ENCODE measurements around the gene CHSY1.
A peak's percentile ranks its signal among the peaks of the same experiment; 100 is the strongest.

Gene CHSY1

DNA sequence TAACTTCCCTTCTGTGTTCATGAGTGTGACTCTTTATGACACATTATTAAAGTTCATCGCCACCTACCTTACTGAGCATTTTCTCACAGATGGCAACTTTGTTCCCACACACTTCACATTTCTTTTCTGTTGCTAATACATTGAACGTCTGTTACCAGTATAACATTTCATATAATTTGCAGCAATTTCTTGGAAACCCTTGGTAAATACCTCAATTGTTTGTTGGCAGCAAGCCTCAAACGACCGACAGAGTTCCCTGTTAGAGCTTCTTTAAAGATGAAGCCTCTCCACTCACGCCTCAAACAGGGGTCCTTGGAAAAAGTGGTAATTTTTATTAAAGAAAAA is 3.2 kb upstream of the CHSY1 start:
- Histone ChIP-seq H3K27me3 (ENCODE audit: control insufficient read depth in 2 of 2, insufficient read depth in 2 of 2, low read length in 2 of 2) (no peaks in the 10 kb centered on the region), H3K9ac (ENCODE audit: low read depth in 1 of 2, low read length in 2 of 2) (no peak overlapping the region), H3K9me3 (ENCODE audit: control insufficient read depth in 2 of 2, low read length in 2 of 2) (no peaks in the 10 kb centered on the region), H3K4me3 (ENCODE audit: low read length in 2 of 2) (no peak overlapping the region), H3K36me3 (ENCODE audit: control insufficient read depth in 2 of 2, insufficient read depth in 2 of 2, low read length in 2 of 2) (no peaks in the 10 kb centered on the region), H3K27ac (ENCODE audit: low read depth in 2 of 2, low read length in 2 of 2) (no peak overlapping the region), H3K4me1 (ENCODE audit: control insufficient read depth in 2 of 2, insufficient read depth in 2 of 2, low read length in 2 of 2) (peaks cover 10 to 12% of the 10 kb centered on the region in 2 donors)

DNA sequence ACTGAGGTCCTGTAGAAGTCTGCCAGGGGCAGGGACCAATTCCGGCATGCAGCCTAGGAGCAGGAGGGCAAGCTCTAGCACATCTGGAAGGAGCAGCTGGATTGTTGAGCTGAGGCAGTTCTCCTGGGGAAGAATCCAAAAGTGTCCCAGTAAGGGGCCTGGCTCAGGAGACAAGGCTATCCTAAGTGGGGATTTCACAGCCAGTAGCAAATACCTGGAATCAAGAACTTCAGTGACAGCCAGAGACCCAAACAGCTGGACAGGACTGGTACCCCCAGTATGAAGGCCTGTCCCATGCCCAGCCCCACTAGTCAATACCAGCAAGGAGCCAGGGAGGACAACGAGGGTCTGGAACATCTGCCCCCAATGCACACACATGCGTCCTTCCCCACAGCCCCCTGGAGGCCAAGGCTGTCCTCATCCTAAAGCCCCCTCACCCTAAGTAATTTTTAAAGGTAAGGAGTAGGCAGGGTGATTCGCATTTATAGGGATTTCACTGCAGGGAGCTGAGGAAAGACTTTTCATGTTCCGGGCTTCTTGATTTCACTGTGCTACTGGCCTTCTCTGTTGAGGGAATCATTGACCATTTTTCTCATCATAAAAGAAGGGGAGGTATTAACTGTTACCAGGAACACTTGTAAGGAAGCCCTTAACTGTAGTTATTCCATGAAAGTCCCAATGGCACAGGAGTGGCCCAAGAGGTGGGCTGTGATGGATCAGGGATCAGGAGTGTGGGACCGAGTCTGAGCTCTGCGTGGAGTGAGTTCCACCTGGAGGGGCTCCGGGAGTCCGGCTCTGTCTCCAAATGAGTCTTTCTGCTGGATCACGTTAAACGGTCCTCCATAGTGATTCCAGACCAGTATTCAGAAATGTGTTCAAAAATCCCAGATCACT is 2.6 kb upstream of the CHSY1 start:
- Histone ChIP-seq H3K9ac (ENCODE audit: low read depth in 1 of 2, low read length in 2 of 2) (no peak overlapping the region), H3K27ac (ENCODE audit: low read depth in 2 of 2, low read length in 2 of 2) (no peak overlapping the region), H3K4me3 (ENCODE audit: low read length in 2 of 2) (no peak overlapping the region), H3K36me3 (ENCODE audit: control insufficient read depth in 2 of 2, insufficient read depth in 2 of 2, low read length in 2 of 2) (no peaks in the 10 kb centered on the region), H3K9me3 (ENCODE audit: control insufficient read depth in 2 of 2, low read length in 2 of 2) (no peaks in the 10 kb centered on the region), H3K4me1 (ENCODE audit: control insufficient read depth in 2 of 2, insufficient read depth in 2 of 2, low read length in 2 of 2) (peaks cover 14 to 16% of the 10 kb centered on the region in 2 donors), H3K27me3 (ENCODE audit: control insufficient read depth in 2 of 2, insufficient read depth in 2 of 2, low read length in 2 of 2) (no peaks in the 10 kb centered on the region)

DNA sequence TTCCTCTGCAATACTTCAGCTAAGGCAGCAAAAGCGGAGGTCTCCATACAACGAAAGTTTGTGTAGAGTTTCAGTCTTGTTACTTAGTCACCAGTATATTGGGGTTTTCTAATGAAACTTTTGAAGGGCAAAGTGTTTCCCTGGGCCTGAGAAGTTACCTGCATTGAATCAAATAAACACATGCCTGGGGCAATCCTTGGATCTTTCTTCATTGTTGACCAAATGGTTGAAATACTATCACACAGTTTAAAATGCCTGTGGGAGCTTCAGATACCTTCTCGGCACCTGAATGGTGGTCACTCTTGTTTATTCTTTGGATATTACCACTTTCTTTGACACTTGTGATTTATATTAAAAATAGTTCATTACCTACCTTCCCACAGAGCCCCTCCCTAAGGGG is 988 bp upstream of the CHSY1 start:
- Histone ChIP-seq H3K4me3 (ENCODE audit: low read length in 2 of 2) (peak overlapping the region; percentile 78 to 87), H3K27ac (ENCODE audit: low read depth in 2 of 2, low read length in 2 of 2) (peak overlapping the region; percentile 67 to 74), H3K9ac (ENCODE audit: low read depth in 1 of 2, low read length in 2 of 2) (peak overlapping the region in 1 of 2 donors; percentile 63), H3K27me3 (ENCODE audit: control insufficient read depth in 2 of 2, insufficient read depth in 2 of 2, low read length in 2 of 2) (no peaks in the 10 kb centered on the region), H3K4me1 (ENCODE audit: control insufficient read depth in 2 of 2, insufficient read depth in 2 of 2, low read length in 2 of 2) (peaks cover 16% of the 10 kb centered on the region in 2 donors), H3K36me3 (ENCODE audit: control insufficient read depth in 2 of 2, insufficient read depth in 2 of 2, low read length in 2 of 2) (peaks cover 0 to 3% of the 10 kb centered on the region in 2 donors), H3K9me3 (ENCODE audit: control insufficient read depth in 2 of 2, low read length in 2 of 2) (no peaks in the 10 kb centered on the region)

DNA sequence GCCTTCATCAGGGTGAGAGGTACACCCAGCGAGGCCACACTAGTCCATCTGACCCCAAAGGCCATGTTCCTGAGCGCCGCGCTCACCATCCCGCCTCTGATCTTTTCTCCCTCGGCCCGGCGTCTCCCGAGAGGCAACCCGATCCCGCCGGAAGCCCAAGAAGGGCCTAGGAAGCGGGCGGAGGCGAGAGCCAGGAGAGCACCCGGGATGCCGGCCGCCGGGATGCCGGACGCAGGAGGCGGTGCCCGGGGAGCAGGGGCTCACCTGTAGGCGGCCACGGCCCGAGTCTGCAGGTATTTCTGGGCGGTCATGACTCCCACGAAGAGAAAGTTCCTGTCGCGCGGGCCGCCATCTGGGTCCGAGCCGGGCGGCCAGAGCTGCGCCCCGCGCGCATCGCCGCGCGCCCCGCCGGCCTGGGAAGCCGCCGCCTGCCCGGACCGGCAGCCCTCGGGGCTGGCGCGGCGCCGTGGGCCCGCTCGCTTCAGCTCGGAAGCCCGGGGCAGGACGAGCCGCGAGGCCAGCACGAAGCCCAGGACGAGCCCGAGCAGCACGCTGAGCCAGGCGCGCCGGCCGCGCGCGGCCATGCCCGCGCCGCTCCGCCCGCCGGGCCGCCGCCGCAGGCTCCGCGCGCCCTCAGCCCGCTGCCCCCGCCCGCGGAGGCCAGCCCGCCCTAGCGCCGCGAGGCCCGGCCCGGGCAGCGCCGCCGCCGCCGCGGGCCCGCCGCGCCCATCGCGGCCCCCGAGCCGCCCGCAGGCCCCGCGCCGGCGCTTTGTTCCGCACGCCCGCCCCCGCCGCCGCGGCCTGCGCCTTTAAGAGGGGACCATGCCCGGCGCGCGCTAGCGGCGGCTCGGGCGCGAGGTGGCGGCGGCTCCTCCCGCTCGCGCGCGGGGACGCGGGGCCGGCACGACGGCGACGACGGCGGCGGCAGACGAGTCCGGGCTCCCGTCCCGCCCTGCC is 697 bp downstream of the CHSY1 start:
- H3K4me3 ChIP-seq (ENCODE audit: low read length in 2 of 2): peak overlapping the region; percentile 78 to 87
- H3K27ac ChIP-seq (ENCODE audit: low read depth in 2 of 2, low read length in 2 of 2): peak overlapping the region; percentile 74 to 83
- peaks cover 0 to 3% of the 10 kb centered on the region in 2 donors for H3K36me3 ChIP-seq (ENCODE audit: control insufficient read depth in 2 of 2, insufficient read depth in 2 of 2, low read length in 2 of 2)
- H3K9me3 ChIP-seq (ENCODE audit: control insufficient read depth in 2 of 2, low read length in 2 of 2): no peaks in the 10 kb centered on the region
- no peaks in the 10 kb centered on the region for H3K27me3 ChIP-seq (ENCODE audit: control insufficient read depth in 2 of 2, insufficient read depth in 2 of 2, low read length in 2 of 2)
- H3K4me1 ChIP-seq (ENCODE audit: control insufficient read depth in 2 of 2, insufficient read depth in 2 of 2, low read length in 2 of 2): peaks cover 16% of the 10 kb centered on the region in 2 donors
- peak overlapping the region; percentile 74 to 78 for H3K9ac ChIP-seq (ENCODE audit: low read depth in 1 of 2, low read length in 2 of 2)

DNA sequence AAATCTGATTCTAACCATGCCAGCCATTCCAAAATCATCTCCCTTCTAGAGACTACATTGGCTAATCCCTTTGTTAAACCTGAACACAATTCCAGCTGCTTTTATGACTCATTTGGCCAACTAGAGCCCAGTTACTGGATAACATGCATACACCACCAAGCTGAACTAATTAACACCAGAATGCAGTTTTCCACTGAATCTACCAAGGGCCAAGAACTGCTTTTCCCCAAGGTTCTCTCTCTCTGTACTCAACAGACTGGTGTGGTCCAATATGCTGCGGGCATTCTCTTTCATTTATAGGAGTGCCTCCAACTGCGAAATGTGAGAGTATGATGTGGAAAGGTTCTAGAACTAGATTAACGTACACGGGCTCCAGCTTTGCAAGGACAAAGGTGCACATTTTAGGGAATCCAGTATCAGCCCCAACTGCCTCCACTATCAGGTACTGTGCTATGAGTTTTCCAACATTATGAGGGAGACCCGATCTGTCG is 1.5 kb downstream of the CHSY1 start:
- no peaks in the 10 kb centered on the region for H3K27me3 ChIP-seq (ENCODE audit: control insufficient read depth in 2 of 2, insufficient read depth in 2 of 2, low read length in 2 of 2)
- H3K36me3 ChIP-seq (ENCODE audit: control insufficient read depth in 2 of 2, insufficient read depth in 2 of 2, low read length in 2 of 2): peaks cover 0 to 3% of the 10 kb centered on the region in 2 donors
- peak overlapping the region; percentile 73 to 74 for H3K4me3 ChIP-seq (ENCODE audit: low read length in 2 of 2)
- H3K9ac ChIP-seq (ENCODE audit: low read depth in 1 of 2, low read length in 2 of 2): peak overlapping the region; percentile 74 to 78
- peaks cover 16% of the 10 kb centered on the region in 2 donors for H3K4me1 ChIP-seq (ENCODE audit: control insufficient read depth in 2 of 2, insufficient read depth in 2 of 2, low read length in 2 of 2)
- H3K27ac ChIP-seq (ENCODE audit: low read depth in 2 of 2, low read length in 2 of 2): peak overlapping the region; percentile 17 to 45
- H3K9me3 ChIP-seq (ENCODE audit: control insufficient read depth in 2 of 2, low read length in 2 of 2): no peaks in the 10 kb centered on the region

DNA sequence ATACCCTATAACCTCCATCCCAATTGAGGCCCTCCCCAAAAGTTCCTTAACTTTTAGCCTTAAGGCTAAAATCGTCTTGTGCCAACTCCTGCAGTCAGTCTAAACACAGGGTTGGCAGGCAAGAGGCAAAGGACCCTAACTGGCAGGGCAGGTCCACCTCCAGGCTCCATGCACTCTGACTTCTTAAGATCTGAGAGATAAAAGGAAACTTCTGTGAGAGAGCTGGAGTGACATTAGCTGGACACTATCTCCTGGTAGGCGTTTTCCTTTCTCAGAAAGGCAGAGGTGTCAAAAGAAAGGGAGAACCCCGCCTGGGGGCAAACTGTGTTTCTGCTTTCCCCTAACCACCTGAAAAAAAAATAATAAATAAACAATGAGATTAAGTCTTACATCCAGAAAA is 3.6 kb downstream of the CHSY1 start:
- peaks cover 20 to 28% of the 10 kb centered on the region in 2 donors for H3K4me1 ChIP-seq (ENCODE audit: control insufficient read depth in 2 of 2, insufficient read depth in 2 of 2, low read length in 2 of 2)

DNA sequence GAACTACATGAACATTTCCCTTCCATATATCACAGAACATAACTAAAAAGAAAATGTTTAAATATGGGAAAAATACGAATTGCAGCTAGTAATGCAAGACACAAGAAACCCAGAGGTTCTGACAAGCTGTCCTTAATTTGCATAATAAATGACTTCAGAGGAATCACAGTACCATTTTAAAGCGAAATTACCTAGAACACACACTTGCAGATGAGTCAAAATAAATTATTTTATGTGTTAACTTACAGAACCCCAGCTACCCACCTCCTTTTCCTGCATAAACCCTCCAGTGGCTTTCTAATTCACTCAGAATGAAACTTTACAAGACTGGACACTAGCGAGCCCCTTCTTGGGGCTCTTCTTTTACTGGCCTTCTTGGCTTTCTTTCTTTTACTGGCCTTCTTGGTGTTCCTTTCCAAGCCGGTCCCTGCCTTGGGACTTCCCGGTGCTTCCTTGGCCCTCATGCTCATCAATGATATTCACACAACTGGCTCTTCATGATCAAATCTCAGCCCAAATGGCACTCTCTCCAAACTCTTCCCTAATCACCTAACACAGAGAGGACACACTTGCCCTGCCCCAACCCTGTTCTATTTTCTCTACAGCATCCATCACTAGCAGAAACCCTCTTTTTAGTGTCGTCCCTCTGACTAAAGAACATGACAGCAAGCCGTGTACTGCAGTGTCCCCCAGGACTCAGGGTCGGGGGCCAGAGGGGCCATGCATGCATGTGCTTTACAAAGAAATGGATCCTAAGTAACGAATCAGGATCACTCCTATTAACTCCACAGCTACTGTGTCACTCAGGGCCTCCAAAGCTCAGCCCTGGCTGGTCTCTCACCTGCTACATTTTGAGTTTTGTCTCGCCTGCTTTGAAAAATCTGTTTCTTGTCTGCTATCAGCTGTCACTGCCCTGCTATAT is 4.8 kb downstream of the CHSY1 start:
- H3K36me3 ChIP-seq (ENCODE audit: control insufficient read depth in 2 of 2, insufficient read depth in 2 of 2, low read length in 2 of 2): peaks cover 0 to 3% of the 10 kb centered on the region in 2 donors
- H3K9ac ChIP-seq (ENCODE audit: low read depth in 1 of 2, low read length in 2 of 2): no peak overlapping the region
- H3K4me3 ChIP-seq (ENCODE audit: low read length in 2 of 2): no peak overlapping the region
- no peaks in the 10 kb centered on the region for H3K27me3 ChIP-seq (ENCODE audit: control insufficient read depth in 2 of 2, insufficient read depth in 2 of 2, low read length in 2 of 2)
- H3K27ac ChIP-seq (ENCODE audit: low read depth in 2 of 2, low read length in 2 of 2): peak overlapping the region in 1 of 2 donors; percentile 1
- peaks cover 23 to 28% of the 10 kb centered on the region in 2 donors for H3K4me1 ChIP-seq (ENCODE audit: control insufficient read depth in 2 of 2, insufficient read depth in 2 of 2, low read length in 2 of 2)
- H3K9me3 ChIP-seq (ENCODE audit: control insufficient read depth in 2 of 2, low read length in 2 of 2): no peaks in the 10 kb centered on the region

More for the DNA sequence above, 3.6 kb downstream of the CHSY1 start:
- H3K9ac ChIP-seq (ENCODE audit: low read depth in 1 of 2, low read length in 2 of 2): no peak overlapping the region
- peaks cover 0 to 3% of the 10 kb centered on the region in 2 donors for H3K36me3 ChIP-seq (ENCODE audit: control insufficient read depth in 2 of 2, insufficient read depth in 2 of 2, low read length in 2 of 2)
- no peaks in the 10 kb centered on the region for H3K27me3 ChIP-seq (ENCODE audit: control insufficient read depth in 2 of 2, insufficient read depth in 2 of 2, low read length in 2 of 2)
- H3K9me3 ChIP-seq (ENCODE audit: control insufficient read depth in 2 of 2, low read length in 2 of 2): no peaks in the 10 kb centered on the region
- H3K4me3 ChIP-seq (ENCODE audit: low read length in 2 of 2): no peak overlapping the region
- no peak overlapping the region for H3K27ac ChIP-seq (ENCODE audit: low read depth in 2 of 2, low read length in 2 of 2)

DNA sequence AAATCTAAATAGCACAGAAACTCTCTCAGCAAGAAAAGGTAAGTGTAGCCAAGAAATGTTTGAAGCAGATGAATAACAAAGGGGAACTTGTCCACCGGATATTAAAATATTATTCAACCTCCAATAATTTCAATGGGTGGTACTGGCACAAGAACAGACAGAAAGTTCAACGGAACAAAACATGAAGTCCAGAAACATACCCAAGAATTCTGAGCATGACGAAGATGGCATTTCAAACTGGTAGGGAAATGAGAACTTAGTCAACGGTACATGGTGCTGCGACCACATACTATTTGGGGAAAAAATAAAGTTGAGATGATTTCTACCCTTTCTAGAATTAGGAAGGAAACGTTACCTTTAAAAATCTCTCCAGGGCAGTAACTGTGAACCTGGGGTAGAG is 5.5 kb downstream of the CHSY1 start:
- Histone ChIP-seq H3K9me3 (ENCODE audit: control insufficient read depth in 2 of 2, low read length in 2 of 2) (no peaks in the 10 kb centered on the region), H3K27me3 (ENCODE audit: control insufficient read depth in 2 of 2, insufficient read depth in 2 of 2, low read length in 2 of 2) (no peaks in the 10 kb centered on the region), H3K4me3 (ENCODE audit: low read length in 2 of 2) (no peak overlapping the region), H3K27ac (ENCODE audit: low read depth in 2 of 2, low read length in 2 of 2) (no peak overlapping the region), H3K4me1 (ENCODE audit: control insufficient read depth in 2 of 2, insufficient read depth in 2 of 2, low read length in 2 of 2) (peaks cover 23 to 28% of the 10 kb centered on the region in 2 donors), H3K9ac (ENCODE audit: low read depth in 1 of 2, low read length in 2 of 2) (no peak overlapping the region), H3K36me3 (ENCODE audit: control insufficient read depth in 2 of 2, insufficient read depth in 2 of 2, low read length in 2 of 2) (peaks cover 0 to 3% of the 10 kb centered on the region in 2 donors)

DNA sequence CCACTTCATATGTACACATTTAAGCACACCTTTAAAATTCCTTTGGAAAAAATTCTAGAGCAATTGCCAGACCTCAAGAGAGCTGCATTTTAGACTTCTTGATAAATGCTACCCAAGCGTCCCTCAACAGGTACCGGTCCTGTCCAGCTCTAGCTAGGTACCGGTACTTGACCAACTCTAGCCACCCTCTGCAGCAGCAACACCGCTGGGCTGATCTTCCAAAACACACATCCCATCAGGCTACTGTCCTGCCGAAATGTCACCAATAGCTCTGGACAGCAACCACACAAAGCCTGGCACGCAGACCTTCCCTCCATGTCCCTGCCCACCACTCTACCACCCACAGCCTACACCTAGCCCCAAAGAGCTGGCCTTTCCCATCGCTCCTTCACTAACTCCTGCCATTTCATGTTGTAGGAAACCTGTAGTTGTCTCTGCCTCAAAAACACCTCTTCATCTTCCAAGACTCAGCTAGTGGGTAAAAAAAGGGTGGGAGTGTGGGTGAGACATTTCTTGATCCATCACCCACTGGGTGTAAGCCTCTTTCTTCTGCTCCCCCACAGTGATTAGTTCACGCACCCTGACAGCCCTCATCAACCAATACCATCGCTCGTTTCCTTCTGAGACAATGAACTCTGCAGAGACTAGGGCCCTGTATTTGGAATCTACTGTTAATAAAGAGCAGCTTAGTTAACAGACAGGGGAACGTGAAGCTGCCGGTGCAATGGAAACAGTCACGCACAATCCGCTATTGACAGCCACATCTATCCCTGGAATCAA is 6.8 kb downstream of the CHSY1 start:
- Histone ChIP-seq H3K9me3 (ENCODE audit: control insufficient read depth in 2 of 2, low read length in 2 of 2) (no peaks in the 10 kb centered on the region), H3K36me3 (ENCODE audit: control insufficient read depth in 2 of 2, insufficient read depth in 2 of 2, low read length in 2 of 2) (peaks cover 0 to 3% of the 10 kb centered on the region in 2 donors), H3K27ac (ENCODE audit: low read depth in 2 of 2, low read length in 2 of 2) (no peak overlapping the region), H3K27me3 (ENCODE audit: control insufficient read depth in 2 of 2, insufficient read depth in 2 of 2, low read length in 2 of 2) (no peaks in the 10 kb centered on the region), H3K4me1 (ENCODE audit: control insufficient read depth in 2 of 2, insufficient read depth in 2 of 2, low read length in 2 of 2) (peaks cover 17 to 21% of the 10 kb centered on the region in 2 donors), H3K4me3 (ENCODE audit: low read length in 2 of 2) (no peak overlapping the region), H3K9ac (ENCODE audit: low read depth in 1 of 2, low read length in 2 of 2) (no peak overlapping the region)
